Brain microvascular endothelial cell (primary cell): ENCODE measurements around the gene THG1L.

ENCODE experiments used
- DNase-seq: peaks from one replicate; pipeline ENCODE4 v3.0.0-alpha.2; 2020
- H3K27ac ChIP-seq: fragments of 250-450 bp; sonication (Bioruptor Pico); 2 replicates; pipeline ENCODE4 v1.5.1; 2020; ENCODE audit warnings: mild to moderate bottlenecking, moderate library complexity
- H3K27me3 ChIP-seq: fragments of 250-450 bp; sonication (Bioruptor Pico); replicated peaks from 2 replicates; pipeline ENCODE4 v1.5.1; 2020; ENCODE audit warnings: mild to moderate bottlenecking
- H3K36me3 ChIP-seq: fragments of 250-450 bp; sonication (Bioruptor Pico); replicated peaks from 2 replicates; pipeline ENCODE4 v1.5.1; 2020; ENCODE audit warnings: mild to moderate bottlenecking
- H3K4me3 ChIP-seq: 2 replicates; pipeline ENCODE4 v1.5.1; 2011; ENCODE audit warnings: low read depth, mild to moderate bottlenecking, control low read depth, low read length, moderate library complexity
- in situ Hi-C: cut with HindIII; loops from 2 replicates; pipeline ENCODE4 v1.10.0; 2017; ENCODE audit warnings: low sequenced_read_pairs, low pct_ligation_motif_present
- TF ChIP-seq, protein P1 (sequence below): IDR thresholded peaks from 2 replicates; pipeline ENCODE4 v1.5.1; 2011; ENCODE audit warnings: low read depth, mild to moderate bottlenecking, moderate library complexity, low read length, control low read depth, inconsistent platforms; ENCODE audit errors: missing control alignments

Gene THG1L

GRCh38 chr5:157710431-157710830 lies 20.8 kb upstream of the THG1L start:
- in situ Hi-C loops = no loop called here
- H3K27ac ChIP-seq = peak overlapping the region; percentile 58
- H3K4me3 ChIP-seq = no peak overlapping the region
- TF ChIP-seq, protein P1, sequence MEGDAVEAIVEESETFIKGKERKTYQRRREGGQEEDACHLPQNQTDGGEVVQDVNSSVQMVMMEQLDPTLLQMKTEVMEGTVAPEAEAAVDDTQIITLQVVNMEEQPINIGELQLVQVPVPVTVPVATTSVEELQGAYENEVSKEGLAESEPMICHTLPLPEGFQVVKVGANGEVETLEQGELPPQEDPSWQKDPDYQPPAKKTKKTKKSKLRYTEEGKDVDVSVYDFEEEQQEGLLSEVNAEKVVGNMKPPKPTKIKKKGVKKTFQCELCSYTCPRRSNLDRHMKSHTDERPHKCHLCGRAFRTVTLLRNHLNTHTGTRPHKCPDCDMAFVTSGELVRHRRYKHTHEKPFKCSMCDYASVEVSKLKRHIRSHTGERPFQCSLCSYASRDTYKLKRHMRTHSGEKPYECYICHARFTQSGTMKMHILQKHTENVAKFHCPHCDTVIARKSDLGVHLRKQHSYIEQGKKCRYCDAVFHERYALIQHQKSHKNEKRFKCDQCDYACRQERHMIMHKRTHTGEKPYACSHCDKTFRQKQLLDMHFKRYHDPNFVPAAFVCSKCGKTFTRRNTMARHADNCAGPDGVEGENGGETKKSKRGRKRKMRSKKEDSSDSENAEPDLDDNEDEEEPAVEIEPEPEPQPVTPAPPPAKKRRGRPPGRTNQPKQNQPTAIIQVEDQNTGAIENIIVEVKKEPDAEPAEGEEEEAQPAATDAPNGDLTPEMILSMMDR = no peak
- H3K27me3 ChIP-seq = no peaks in the 10 kb centered on the region
- no peak for DNase-seq
- no peaks in the 10 kb centered on the region for H3K36me3 ChIP-seq

DNA sequence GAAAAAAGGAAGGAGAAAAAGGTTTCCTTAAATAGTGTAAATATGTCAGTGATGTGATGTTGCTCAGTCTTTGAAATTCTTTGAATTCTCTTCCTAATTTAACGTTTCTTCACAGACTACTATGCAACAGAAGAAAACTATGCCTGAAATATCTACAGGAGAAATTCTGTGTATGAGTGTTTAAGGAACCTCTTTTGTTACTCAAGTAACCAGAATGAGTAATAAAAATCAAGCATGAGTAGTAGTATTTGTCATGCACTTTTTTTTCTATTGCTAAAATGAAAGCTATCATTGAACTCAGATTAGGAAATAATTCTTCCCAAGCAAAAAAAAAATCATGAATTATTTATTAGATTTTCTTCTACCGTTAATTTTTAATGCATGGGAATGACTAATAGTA lies 20.3 kb upstream of the THG1L start:
- TF ChIP-seq, protein P1 = no peak
- in situ Hi-C loops = no loop called here
- Histone ChIP-seq H3K27me3 (no peaks in the 10 kb centered on the region), H3K4me3 (no peak overlapping the region), H3K36me3 (no peaks in the 10 kb centered on the region), H3K27ac (peak overlapping the region; percentile 58)
- no peak for DNase-seq

- H3K27me3 ChIP-seq = no peaks in the 10 kb centered on the region
- H3K4me3 ChIP-seq = no peak overlapping the region
- H3K36me3 ChIP-seq = no peaks in the 10 kb centered on the region
- no peak for DNase-seq
- H3K27ac ChIP-seq = no peak overlapping the region
- TF ChIP-seq, protein P1 = no peak
- in situ Hi-C loops = no loop called here
Observed at GRCh38 chr5:157713830-157714595, 17.2 kb upstream of the THG1L start.

DNA sequence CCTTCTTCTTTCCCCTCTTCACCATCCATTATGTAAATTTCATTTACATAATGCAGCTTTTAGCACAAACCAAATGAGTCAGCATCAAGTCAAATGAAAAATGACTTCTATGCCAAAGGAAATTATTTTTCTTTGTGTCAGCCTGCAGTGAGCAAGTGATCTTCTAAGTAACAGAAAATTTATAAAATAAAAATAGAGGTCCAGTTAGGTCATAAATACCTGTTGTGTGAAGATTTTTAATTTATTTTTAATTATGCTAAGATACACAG lies 16.7 kb upstream of the THG1L start:
- Histone ChIP-seq H3K27ac (no peak overlapping the region), H3K27me3 (no peaks in the 10 kb centered on the region)
- in situ Hi-C loops = no loop called here

DNA sequence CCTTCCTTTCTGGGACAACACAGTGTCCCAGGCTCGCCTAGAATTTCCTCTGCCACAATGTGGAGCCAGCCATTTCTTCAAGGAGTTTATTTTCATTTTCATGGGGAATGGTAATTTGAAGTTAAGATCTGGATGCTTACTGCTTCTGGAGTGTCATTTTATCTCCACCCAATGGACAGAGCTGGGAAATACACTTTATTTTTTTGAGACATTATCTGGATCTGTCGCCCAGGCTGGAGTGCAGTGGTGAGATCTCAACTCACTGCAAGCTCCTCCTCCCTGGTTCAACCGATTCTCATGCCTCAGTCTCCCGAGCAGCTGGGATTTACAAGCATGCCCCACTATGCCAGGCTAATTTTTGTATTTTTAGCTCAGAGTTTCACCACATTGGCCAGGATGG lies 12.7 kb upstream of the THG1L start:
- H3K4me3 ChIP-seq = no peak overlapping the region
- in situ Hi-C loops = no loop called here
- H3K27me3 ChIP-seq = no peaks in the 10 kb centered on the region
- DNase-seq = peak; percentile 68
- TF ChIP-seq, protein P1 = peak; percentile 59
- no peak overlapping the region for H3K27ac ChIP-seq
- H3K36me3 ChIP-seq = no peaks in the 10 kb centered on the region

More for the DNA sequence above, 16.7 kb upstream of the THG1L start:
- no peaks in the 10 kb centered on the region for H3K36me3 ChIP-seq
- TF ChIP-seq, protein P1 = no peak
- no peak overlapping the region for H3K4me3 ChIP-seq
- no peak for DNase-seq

GRCh38 chr5:157719245-157719644 lies 12.0 kb upstream of the THG1L start:
- no peaks in the 10 kb centered on the region for H3K27me3 ChIP-seq
- H3K27ac ChIP-seq = no peak overlapping the region
- in situ Hi-C loops = no loop called here
- no peaks in the 10 kb centered on the region for H3K36me3 ChIP-seq
- TF ChIP-seq, protein P1 = no peak
- H3K4me3 ChIP-seq = no peak overlapping the region
- DNase-seq = no peak
